Measurements from ENCODE around the gene RREB1. TPM values are rescaled to one million over a fixed set of nuclear protein-coding genes. Genes with fewer than 3 reads are reported as not detected.

RREB1 gene
- total and polyA plus RNA-seq, 12 donors, result 3.0 to 47.1 (median 36.1) TPM

DNA sequence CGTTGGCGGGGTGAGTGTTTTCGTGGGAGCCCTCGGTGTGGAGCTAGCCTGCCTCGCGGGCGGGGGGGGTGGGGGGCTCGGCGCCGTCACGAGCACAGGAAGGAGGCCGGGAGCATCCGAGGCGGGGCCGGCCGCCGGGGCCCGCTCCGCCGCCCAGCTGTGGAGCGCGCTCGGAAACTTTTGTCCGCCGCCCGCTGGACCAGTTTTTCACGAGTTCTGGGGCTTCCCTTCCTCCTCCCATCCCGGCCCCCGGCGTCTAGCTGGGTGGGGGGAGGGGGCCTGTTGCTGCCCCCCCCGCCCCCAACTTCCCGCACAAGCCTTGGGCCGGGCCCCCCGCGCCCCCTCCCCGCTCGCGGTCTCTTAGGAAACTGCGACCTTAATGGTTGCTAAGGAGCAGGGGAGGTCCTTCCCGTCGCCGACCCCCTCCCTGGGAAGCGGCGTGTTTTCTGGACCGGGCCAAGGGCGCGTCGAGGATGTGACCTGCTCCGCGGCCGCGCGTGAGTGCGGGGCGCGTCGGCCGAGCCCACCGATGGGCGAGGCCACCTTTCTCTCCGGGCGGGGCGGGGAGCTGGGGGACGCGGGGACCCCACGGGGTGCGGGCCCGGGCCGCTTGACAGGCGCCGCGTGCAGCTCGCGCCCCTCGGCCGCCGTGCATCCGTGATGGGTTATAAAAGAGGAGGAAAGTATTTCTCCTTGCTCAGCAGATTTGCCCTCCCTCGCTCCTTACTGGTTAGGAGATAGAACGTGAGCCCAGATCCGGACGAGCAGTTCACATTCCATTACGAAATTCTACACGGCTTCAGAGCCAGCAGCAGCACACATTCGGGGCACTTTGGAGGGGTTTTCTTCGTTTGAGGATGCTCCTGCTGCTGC, 1.4 kb downstream of the RREB1 start:
- Histone ChIP-seq H3K27me3 (no peaks in the 10 kb centered on the region), H3K4me3 (peak overlapping the region; percentile 71 to 99 (median 84)), H3K4me1 (peaks cover 0 to 61% (median 45%) of the 10 kb centered on the region in 9 donors), H3K9me3 (no peaks in the 10 kb centered on the region), H3K27ac (peak overlapping the region; percentile 86 to 98 (median 95)), H3K36me3 (no peaks in the 10 kb centered on the region)
- ATAC-seq, result peak; percentile 38 to 73 (median 56)
- WGBS, 2 donors, result 0 to 1% methylated on average over 68 to 86 of the region's 86 CpGs
- intact Hi-C loops (cut with DNase I), result loop anchor here in 7 of 10 donors (1.0 to 10.0 kb wide), 10 partner anchors 32 to 384 kb away; no protein-coding TSS in a partner anchor
- TF ChIP-seq, protein P1, sequence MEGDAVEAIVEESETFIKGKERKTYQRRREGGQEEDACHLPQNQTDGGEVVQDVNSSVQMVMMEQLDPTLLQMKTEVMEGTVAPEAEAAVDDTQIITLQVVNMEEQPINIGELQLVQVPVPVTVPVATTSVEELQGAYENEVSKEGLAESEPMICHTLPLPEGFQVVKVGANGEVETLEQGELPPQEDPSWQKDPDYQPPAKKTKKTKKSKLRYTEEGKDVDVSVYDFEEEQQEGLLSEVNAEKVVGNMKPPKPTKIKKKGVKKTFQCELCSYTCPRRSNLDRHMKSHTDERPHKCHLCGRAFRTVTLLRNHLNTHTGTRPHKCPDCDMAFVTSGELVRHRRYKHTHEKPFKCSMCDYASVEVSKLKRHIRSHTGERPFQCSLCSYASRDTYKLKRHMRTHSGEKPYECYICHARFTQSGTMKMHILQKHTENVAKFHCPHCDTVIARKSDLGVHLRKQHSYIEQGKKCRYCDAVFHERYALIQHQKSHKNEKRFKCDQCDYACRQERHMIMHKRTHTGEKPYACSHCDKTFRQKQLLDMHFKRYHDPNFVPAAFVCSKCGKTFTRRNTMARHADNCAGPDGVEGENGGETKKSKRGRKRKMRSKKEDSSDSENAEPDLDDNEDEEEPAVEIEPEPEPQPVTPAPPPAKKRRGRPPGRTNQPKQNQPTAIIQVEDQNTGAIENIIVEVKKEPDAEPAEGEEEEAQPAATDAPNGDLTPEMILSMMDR (IDR thresholded peaks at IDR 0.05), result peak in 2 of 9 donors; percentile 20 to 21
- peak; percentile 55 to 64 for DNase-seq

GRCh38 chr6:7110092-7110792, 2.5 kb downstream of the RREB1 start:
- no peak for DNase-seq
- intact Hi-C loops (cut with DNase I), result loop anchor here in 6 of 10 donors (5.0 to 10.0 kb wide), 6 partner anchors 55 to 277 kb away; partner anchors contain the start of genes CAGE1 (in 1 of the 6) and RIOK1 (in 1 of the 6)
- H3K27ac ChIP-seq, result peak overlapping the region in 9 of 10 donors; percentile 86 to 98 (median 96)
- ATAC-seq, result no peak
- H3K4me1 ChIP-seq, result peaks cover 4 to 71% (median 53%) of the 10 kb centered on the region in 9 donors
- H3K4me3 ChIP-seq, result peak overlapping the region in 8 of 10 donors; percentile 72 to 99 (median 90)
- H3K36me3 ChIP-seq, result no peaks in the 10 kb centered on the region
- TF ChIP-seq, protein P1 (IDR thresholded peaks at IDR 0.05), result no peak
- 62 to 66% methylated on average over 6 of the region's 6 CpGs for WGBS, 2 donors
- H3K27me3 ChIP-seq, result no peaks in the 10 kb centered on the region
- H3K9me3 ChIP-seq, result no peaks in the 10 kb centered on the region

DNA sequence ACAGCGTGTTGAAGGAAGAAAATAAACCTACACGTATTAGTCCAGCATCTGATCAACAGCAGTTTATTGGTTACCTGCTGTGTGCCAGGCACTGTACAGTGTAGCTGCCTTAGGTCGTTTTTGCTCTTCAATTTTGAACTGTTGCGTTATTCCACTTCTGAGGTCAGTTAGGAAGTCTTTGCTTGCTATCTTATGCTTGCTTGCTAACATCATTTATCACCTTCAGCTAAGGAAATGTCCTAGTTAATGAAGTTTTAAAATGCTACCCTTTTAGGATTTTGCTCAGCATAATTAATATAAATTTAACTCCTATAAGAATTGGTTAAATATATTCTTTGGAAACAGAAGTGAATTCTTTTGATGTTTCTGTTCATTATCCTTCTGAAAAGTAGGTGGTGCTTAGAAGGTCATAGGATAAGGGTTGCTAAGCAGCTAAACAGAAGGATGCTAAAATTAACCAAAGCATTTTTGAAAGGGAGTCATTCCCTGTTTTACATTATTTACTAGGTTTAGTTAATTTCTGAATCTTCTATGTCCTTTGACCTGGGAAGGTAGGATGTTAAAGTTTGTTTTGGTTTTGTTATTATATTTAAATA, 3.4 kb downstream of the RREB1 start:
- 43 to 57% methylated on average over 4 of the region's 4 CpGs for WGBS, 2 donors
- Histone ChIP-seq H3K36me3 (no peaks in the 10 kb centered on the region), H3K27ac (peak overlapping the region in 8 of 10 donors; percentile 22 to 98 (median 72)), H3K4me3 (peak overlapping the region in 2 of 10 donors; percentile 11 to 87), H3K27me3 (no peaks in the 10 kb centered on the region), H3K9me3 (no peaks in the 10 kb centered on the region), H3K4me1 (peaks cover 13 to 78% (median 59%) of the 10 kb centered on the region in 9 donors)
- TF ChIP-seq, protein P1 (IDR thresholded peaks at IDR 0.05), result no peak
- ATAC-seq (no peak), DNase-seq (no peak)
- intact Hi-C loops (cut with DNase I), result loop anchor here in 6 of 10 donors (5.0 to 10.0 kb wide), 6 partner anchors 54 to 276 kb away; partner anchors contain the start of genes CAGE1 (in 1 of the 6) and RIOK1 (in 1 of the 6)

All from heart right ventricle (tissue), 16 donors.